GM18517 (cell line): ENCODE measurements around the gene PHYKPL.

Source experiments
- ATAC-seq: cut with Tn5 transposase; IDR thresholded peaks from one replicate; pipeline ENCODE4 v1.9.1; 2021; ENCODE audit warnings: mild to moderate bottlenecking, moderate library complexity; ENCODE audit not compliant: unreplicated experiment

Gene PHYKPL

GRCh38 chr5:178232124-178232919 is at the start of gene PHYKPL:
TSS of gene PHYKPL (minus strand) at chr5:178232802. CDS start at chr5:178232550, 252 bp downstream.
- ATAC-seq = peak; percentile 62

- ATAC-seq = no peak
Measured at GRCh38 chr5:178282391-178282790, 49.8 kb upstream of the PHYKPL start.

GRCh38 chr5:178281331-178281730 is 48.7 kb upstream of the PHYKPL start:
- ATAC-seq = no peak

GRCh38 chr5:178280631-178281030 is 48.0 kb upstream of the PHYKPL start:
- ATAC-seq = no peak

- ATAC-seq = no peak
Measured at GRCh38 chr5:178279723-178280438, 47.3 kb upstream of the PHYKPL start.

- ATAC-seq = no peak
Measured at GRCh38 chr5:178279026-178279722, 46.6 kb upstream of the PHYKPL start.

GRCh38 chr5:178278358-178279023 is 45.9 kb upstream of the PHYKPL start:
- ATAC-seq = no peak

GRCh38 chr5:178277866-178278265 is 45.3 kb upstream of the PHYKPL start:
- ATAC-seq = no peak

GRCh38 chr5:178277346-178277745 is 44.7 kb upstream of the PHYKPL start:
- no peak for ATAC-seq

GRCh38 chr5:178274781-178275537 is 42.4 kb upstream of the PHYKPL start:
- ATAC-seq = no peak

- ATAC-seq = no peak
Measured at GRCh38 chr5:178273665-178274541, 41.3 kb upstream of the PHYKPL start.

GRCh38 chr5:178273041-178273440 is 40.4 kb upstream of the PHYKPL start:
- no peak for ATAC-seq

- no peak for ATAC-seq
Measured at GRCh38 chr5:178272591-178272990, 40.0 kb upstream of the PHYKPL start.

- no peak for ATAC-seq
Measured at GRCh38 chr5:178271726-178272479, 39.3 kb upstream of the PHYKPL start.

- ATAC-seq = no peak
Measured at GRCh38 chr5:178271231-178271630, 38.6 kb upstream of the PHYKPL start.

- no peak for ATAC-seq
Measured at GRCh38 chr5:178269499-178269898, 36.9 kb upstream of the PHYKPL start.

- no peak for ATAC-seq
Measured at GRCh38 chr5:178267876-178268275, 35.3 kb upstream of the PHYKPL start.

GRCh38 chr5:178267245-178267644 is 34.6 kb upstream of the PHYKPL start:
- no peak for ATAC-seq

- ATAC-seq = no peak
Measured at GRCh38 chr5:178266581-178266980, 34.0 kb upstream of the PHYKPL start.
